ENCODE data around the gene DNAH10.
A peak's percentile ranks its signal among the peaks of the same experiment; 100 is the strongest.

The DNAH10 gene

GRCh38 chr12:123744836-123745235 lies 17.3 kb upstream of the DNAH10 start:
- no peak for DNase-seq (ENCODE audit: low read depth, low spot score)
- H3K4me3 ChIP-seq (ENCODE audit: low read length), result no peak overlapping the region

DNA sequence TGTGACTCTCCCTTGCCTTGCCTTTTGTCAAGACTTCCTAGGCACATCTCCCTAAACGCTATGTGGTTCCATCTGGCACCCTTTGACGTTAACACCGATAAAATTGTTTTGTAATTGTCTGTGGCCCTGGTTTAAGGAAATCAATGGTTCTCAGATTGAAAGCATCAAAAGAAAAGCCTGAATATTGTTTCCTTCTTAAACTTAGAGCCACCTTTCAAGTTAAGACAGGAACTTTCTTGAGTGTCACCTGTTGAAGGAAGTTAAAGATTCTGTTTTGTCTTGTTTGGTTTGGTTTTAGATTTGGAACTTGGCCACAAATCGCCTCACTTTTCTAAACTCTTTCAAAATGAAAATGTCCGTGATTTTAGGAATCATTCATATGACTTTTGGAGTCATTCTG lies 14.8 kb upstream of the DNAH10 start:
- no peak overlapping the region for H3K4me3 ChIP-seq (ENCODE audit: low read length)
- DNase-seq (ENCODE audit: low read depth, low spot score), result no peak

- no peak overlapping the region for H3K4me3 ChIP-seq (ENCODE audit: low read length)
- no peak for DNase-seq (ENCODE audit: low read depth, low spot score)
Measured at GRCh38 chr12:123748161-123748560, 13.9 kb upstream of the DNAH10 start.

GRCh38 chr12:123748661-123749060 lies 13.4 kb upstream of the DNAH10 start:
- no peak for DNase-seq (ENCODE audit: low read depth, low spot score)
- H3K4me3 ChIP-seq (ENCODE audit: low read length), result no peak overlapping the region

DNA sequence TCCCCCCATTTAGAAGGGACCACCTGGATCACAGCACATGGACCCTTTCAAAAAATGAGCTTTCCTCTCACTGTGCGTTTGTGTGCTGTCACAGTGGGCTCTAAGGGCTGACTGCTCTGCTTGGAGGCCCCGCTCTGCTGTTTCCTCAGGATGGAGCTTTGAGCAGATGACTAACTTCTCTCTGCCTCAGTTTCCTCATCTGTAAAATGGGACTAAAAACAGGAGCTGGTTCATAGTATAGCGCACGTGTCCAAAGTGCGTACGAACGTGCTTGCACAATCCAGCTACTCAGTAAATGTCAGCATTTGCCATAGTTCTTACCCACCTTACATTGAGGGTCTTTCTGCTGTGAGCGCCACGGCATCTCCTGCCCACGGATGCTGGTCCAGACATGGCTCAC lies 12.7 kb upstream of the DNAH10 start:
- no peak overlapping the region for H3K4me3 ChIP-seq (ENCODE audit: low read length)
- no peak for DNase-seq (ENCODE audit: low read depth, low spot score)

DNA sequence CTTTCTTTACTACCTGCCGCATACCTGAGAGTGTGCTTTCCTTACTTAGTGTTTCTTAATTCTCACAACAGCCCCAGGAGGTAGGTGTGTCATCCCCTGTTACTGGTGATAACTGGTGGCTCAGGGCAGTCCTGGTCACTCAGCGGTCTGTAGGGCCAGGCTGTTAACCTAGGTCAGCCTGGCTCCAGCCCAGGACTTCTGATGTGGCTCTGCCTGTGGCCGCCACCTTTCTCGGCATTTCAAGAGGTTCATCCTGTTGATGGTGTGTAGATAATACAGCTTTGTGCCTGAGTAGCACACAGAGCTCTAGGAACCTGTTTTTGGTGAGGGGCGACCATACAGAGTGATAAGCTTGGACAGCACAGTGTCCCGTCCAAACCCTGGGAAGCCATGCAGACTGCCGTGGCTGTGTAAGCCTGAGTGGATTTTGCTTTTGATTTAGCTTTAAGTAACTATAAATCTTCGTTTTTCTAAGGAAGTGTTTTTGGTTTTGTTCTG lies 11.9 kb upstream of the DNAH10 start:
- H3K4me3 ChIP-seq (ENCODE audit: low read length), result no peak overlapping the region
- DNase-seq (ENCODE audit: low read depth, low spot score), result no peak

DNA sequence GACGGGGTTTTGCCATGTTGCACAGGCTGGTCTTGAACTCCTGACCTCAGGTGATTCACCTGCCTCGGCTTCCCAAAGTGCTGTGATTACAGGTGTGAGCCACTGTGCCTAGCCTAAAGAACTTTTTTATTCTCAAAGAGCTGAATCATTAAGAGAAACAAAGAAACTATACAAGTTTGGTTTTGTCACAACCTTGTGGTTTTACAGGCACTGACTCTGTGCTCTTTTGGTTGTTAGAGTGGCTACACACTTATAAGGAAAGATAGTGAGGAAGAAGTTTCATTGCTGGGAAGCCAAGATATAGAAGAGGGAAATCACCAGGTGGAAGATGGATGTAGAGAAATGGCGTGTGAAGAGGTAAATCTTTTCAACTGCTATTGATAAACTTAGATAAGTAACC lies 10.1 kb upstream of the DNAH10 start:
- no peak overlapping the region for H3K4me3 ChIP-seq (ENCODE audit: low read length)
- no peak for DNase-seq (ENCODE audit: low read depth, low spot score)

GRCh38 chr12:123754041-123754772 lies 7.9 kb upstream of the DNAH10 start:
- H3K4me3 ChIP-seq (ENCODE audit: low read length), result no peak overlapping the region
- no peak for DNase-seq (ENCODE audit: low read depth, low spot score)

GRCh38 chr12:123757561-123757960 lies 4.5 kb upstream of the DNAH10 start:
- DNase-seq (ENCODE audit: low read depth, low spot score), result no peak

GRCh38 chr12:123760267-123760938 lies 1.7 kb upstream of the DNAH10 start:
- H3K4me3 ChIP-seq (ENCODE audit: low read length), result no peak overlapping the region
- no peak for DNase-seq (ENCODE audit: low read depth, low spot score)

More at GRCh38 chr12:123757561-123757960, 4.5 kb upstream of the DNAH10 start:
- H3K4me3 ChIP-seq (ENCODE audit: low read length), result no peak overlapping the region

GRCh38 chr12:123762715-123763052 lies 583 bp downstream of the DNAH10 start:
- H3K4me3 ChIP-seq (ENCODE audit: low read length), result no peak overlapping the region
- no peak for DNase-seq (ENCODE audit: low read depth, low spot score)

DNA sequence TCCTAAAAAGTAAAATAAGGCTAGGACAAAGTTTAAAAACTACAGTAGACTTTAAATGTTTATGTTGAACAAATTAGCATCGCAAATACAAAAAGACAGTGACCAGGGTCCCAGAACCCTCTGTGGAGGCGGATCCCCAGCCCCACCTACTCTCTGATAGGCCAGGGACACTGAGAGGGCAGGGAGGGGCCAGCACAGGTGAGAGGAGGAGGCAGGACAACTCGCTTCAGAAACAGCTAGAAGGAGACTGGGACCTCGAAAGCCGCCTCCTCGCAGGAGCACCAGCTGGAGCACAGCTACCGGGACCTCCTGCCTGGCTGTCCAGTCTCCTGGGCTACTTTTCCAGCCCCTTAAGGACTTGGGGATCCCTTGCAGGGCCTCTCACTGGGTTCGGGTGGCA lies 992 bp downstream of the DNAH10 start:
- H3K4me3 ChIP-seq (ENCODE audit: low read length), result no peak overlapping the region

DNA sequence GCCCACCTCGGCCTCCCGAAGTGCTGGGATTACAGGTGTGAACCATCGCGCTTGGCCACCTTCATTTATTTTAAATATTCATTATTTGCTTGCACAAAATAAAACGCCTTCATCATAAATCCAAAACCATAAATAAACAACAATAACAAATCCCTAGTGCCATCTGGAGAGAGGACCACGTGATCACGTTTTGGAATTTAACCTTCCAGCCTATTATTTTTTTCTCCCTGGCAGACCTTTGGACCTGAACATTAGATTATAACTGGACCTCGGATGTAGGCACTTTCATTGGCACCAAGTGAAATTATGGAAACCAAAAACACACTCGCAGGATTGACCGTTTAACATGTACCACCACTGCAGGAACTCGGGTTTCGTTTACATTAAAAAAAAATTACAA lies 2.0 kb downstream of the DNAH10 start:
- H3K4me3 ChIP-seq (ENCODE audit: low read length), result no peak overlapping the region
- no peak for DNase-seq (ENCODE audit: low read depth, low spot score)

More for the DNA sequence above, 992 bp downstream of the DNAH10 start:
- no peak for DNase-seq (ENCODE audit: low read depth, low spot score)

- H3K4me3 ChIP-seq (ENCODE audit: low read length), result no peak overlapping the region
- DNase-seq (ENCODE audit: low read depth, low spot score), result no peak
Measured at GRCh38 chr12:123765504-123766035, 3.5 kb downstream of the DNAH10 start.

DNA sequence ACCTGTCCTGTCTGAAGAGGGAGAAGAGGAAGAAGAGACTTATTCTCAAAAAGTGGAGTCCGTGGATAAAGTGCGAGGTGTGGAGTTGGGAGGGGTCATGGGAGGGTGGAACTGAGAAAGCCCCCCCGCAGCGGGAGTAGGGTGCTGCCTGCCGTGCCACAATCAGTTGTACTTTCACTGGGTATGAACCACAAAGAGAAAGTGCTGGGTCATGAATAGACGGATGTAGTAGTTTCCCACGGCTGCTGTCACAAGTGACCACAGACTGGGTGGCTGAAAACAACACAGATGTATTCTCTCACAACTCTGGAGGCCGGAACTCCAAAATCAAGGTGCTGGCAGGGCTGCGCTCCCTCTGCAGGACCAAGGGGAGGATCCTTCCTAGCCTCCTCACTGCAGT lies 5.5 kb downstream of the DNAH10 start:
- peak; percentile 17 for DNase-seq (ENCODE audit: low read depth, low spot score)
- no peak overlapping the region for H3K4me3 ChIP-seq (ENCODE audit: low read length)

DNA sequence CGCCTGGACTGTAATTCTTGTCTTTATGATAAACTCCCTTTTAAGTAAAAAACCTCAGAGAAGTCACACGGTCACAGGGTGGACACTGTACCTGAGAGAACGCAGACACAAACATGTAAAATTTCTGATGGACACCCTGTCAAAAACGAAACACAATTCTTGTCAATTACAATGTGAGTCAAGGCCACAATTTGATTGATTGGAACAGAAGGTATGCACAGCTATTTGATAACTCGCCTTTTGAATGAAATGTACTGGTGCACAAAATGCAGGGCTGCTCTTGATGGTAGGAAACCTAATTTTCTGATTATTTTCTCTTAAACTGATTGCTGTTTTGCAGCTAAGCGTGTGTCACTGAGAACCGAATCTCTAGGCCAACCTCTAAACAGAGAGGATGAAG lies 9.2 kb downstream of the DNAH10 start:
- no peak overlapping the region for H3K4me3 ChIP-seq (ENCODE audit: low read length)
- DNase-seq (ENCODE audit: low read depth, low spot score), result no peak

- no peak for DNase-seq (ENCODE audit: low read depth, low spot score)
- no peak overlapping the region for H3K4me3 ChIP-seq (ENCODE audit: low read length)
Measured at GRCh38 chr12:123772074-123772473, 10.0 kb downstream of the DNAH10 start.

- no peak overlapping the region for H3K4me3 ChIP-seq (ENCODE audit: low read length)
- no peak for DNase-seq (ENCODE audit: low read depth, low spot score)
Measured at GRCh38 chr12:123773375-123773774, 11.3 kb downstream of the DNAH10 start.

DNA sequence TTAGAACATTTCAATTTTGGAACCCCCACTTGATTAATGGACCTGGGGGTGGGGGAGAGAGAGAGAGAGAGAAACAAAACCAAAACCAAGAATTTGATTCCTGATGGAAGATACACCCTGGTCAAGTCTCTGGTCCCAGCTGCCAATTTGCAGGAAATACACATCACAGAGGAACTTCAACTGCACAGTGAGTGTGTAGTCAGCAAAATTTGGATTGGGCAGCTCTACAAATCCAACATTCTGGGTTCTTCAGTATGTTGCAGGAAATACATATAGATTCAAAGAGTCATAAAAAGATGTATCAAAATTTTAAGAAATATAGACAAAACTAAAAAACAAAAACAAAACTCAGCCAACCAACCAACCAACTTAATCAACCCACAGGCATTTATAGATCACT lies 17.4 kb downstream of the DNAH10 start:
- H3K4me3 ChIP-seq (ENCODE audit: low read length), result no peak overlapping the region
- DNase-seq (ENCODE audit: low read depth, low spot score), result no peak

- H3K4me3 ChIP-seq (ENCODE audit: low read length), result no peak overlapping the region
- DNase-seq (ENCODE audit: low read depth, low spot score), result no peak
Measured at GRCh38 chr12:123782997-123783792, 21.1 kb downstream of the DNAH10 start.

Measured in Jurkat, Clone E6-1 (cell line).